Liver (tissue), 9 donors: ENCODE data around the gene ESRRB. TPM values are rescaled to one million over a fixed set of nuclear protein-coding genes. Genes with fewer than 3 reads are reported as not detected.

Source experiments
- DNase-seq: peaks from one replicate; pipeline ENCODE4 v3.0.0-alpha.2; 2017; ENCODE audit warnings: low spot score
- H3K27ac ChIP-seq, 2 donors: one replicate each; pipeline ENCODE4 v1.7.0; 2013; ENCODE audit warnings: inconsistent platforms in 2 of 2, low read length in 2 of 2, control low read depth in 1 of 2, low read depth in 1 of 2, mild to moderate bottlenecking in 1 of 2
- H3K27me3 ChIP-seq, 4 donors: one replicate each; pipeline versions ENCODE4 v1.6.1 to v1.7.0; 2013; ENCODE audit warnings: low read length in 3 of 4, inconsistent platforms in 1 of 4, mild to moderate bottlenecking in 1 of 4, moderate library complexity in 1 of 4; ENCODE audit not compliant: control insufficient read depth in 4 of 4, insufficient read depth in 4 of 4
- H3K36me3 ChIP-seq, 4 donors: one replicate each; pipeline versions ENCODE4 v1.6.1 to v1.7.0; 2013; ENCODE audit warnings: low read length in 3 of 4, mild to moderate bottlenecking in 3 of 4, low read depth in 1 of 4, moderate library complexity in 1 of 4; ENCODE audit not compliant: control insufficient read depth in 4 of 4, insufficient read depth in 3 of 4
- H3K4me1 ChIP-seq, 4 donors: one replicate each; pipeline versions ENCODE4 v1.6.1 to v1.7.0; 2013; ENCODE audit warnings: low read length in 3 of 4, mild to moderate bottlenecking in 3 of 4, moderate library complexity in 1 of 4; ENCODE audit not compliant: control insufficient read depth in 4 of 4, insufficient read depth in 4 of 4
- H3K4me3 ChIP-seq, 3 donors: one replicate each; pipeline versions ENCODE4 v1.6.1 to v1.7.0; 2013; ENCODE audit warnings: low read length in 3 of 3, control low read depth in 1 of 3, low read depth in 1 of 3, mild to moderate bottlenecking in 1 of 3
- H3K9ac ChIP-seq, 2 donors: one replicate each; pipeline ENCODE4 v1.7.0; 2013; ENCODE audit warnings: low read length in 2 of 2, mild to moderate bottlenecking in 2 of 2, moderate library complexity in 2 of 2, control low read depth in 1 of 2, low read depth in 1 of 2
- H3K9me3 ChIP-seq, 4 donors: one replicate each; pipeline versions ENCODE4 v1.6.1 to v1.7.0; 2013; ENCODE audit warnings: low read length in 3 of 4; ENCODE audit not compliant: control insufficient read depth in 4 of 4
- ATF3 ChIP-seq: IDR thresholded peaks from 2 replicates; pipeline ENCODE4 v1.6.1; 2016; ENCODE audit warnings: antibody characterized with exemption
- EGR1 ChIP-seq, 2 donors: IDR thresholded peaks; 2 replicates each; pipeline ENCODE4 v1.6.1; 2016 to 2018; ENCODE audit warnings: antibody characterized with exemption in 2 of 2, low read depth in 2 of 2
- FOXA1 ChIP-seq: IDR thresholded peaks from 2 replicates; pipeline ENCODE4 v1.6.1; 2016; ENCODE audit warnings: antibody characterized with exemption
- FOXA2 ChIP-seq: IDR thresholded peaks from 2 replicates; pipeline ENCODE4 v1.6.1; 2016; ENCODE audit warnings: antibody characterized with exemption
- GABPA ChIP-seq, 2 donors: IDR thresholded peaks in 1 of 2; conservative IDR thresholded peaks in 1 of 2; 2 replicates each; pipeline ENCODE4 v1.6.1; 2016; ENCODE audit warnings: antibody characterized with exemption in 2 of 2, mild to moderate bottlenecking in 1 of 2, moderate library complexity in 1 of 2
- HNF4A ChIP-seq, 2 donors: conservative IDR thresholded peaks; 2 replicates each; pipeline ENCODE4 v1.6.1; 2016; ENCODE audit warnings: antibody characterized with exemption in 2 of 2, mild to moderate bottlenecking in 2 of 2
- HNF4G ChIP-seq: IDR thresholded peaks from 2 replicates; pipeline ENCODE4 v1.6.1; 2016; ENCODE audit warnings: antibody characterized with exemption
- NR2F2 ChIP-seq: IDR thresholded peaks from 2 replicates; pipeline ENCODE4 v1.6.1; 2016; ENCODE audit warnings: antibody characterized with exemption
- RAD21 ChIP-seq, 2 donors: IDR thresholded peaks; 2 replicates each; pipeline ENCODE4 v1.6.1; 2016; ENCODE audit warnings: antibody characterized with exemption in 2 of 2, mild to moderate bottlenecking in 2 of 2
- REST ChIP-seq: IDR thresholded peaks from 2 replicates; pipeline ENCODE4 v1.6.1; 2016; ENCODE audit warnings: antibody characterized with exemption, mild to moderate bottlenecking
- SP1 ChIP-seq: IDR thresholded peaks from 2 replicates; pipeline ENCODE4 v1.6.1; 2018; ENCODE audit warnings: antibody characterized with exemption, mild to moderate bottlenecking
- TAF1 ChIP-seq: conservative IDR thresholded peaks from 2 replicates; pipeline ENCODE4 v1.6.1; 2016; ENCODE audit warnings: antibody characterized with exemption, mild to moderate bottlenecking
- WGBS: extraction: QIAGEN DNeasy Blood & Tissue Kit; methylation state at CpG from one replicate; pipeline ENCODE4 v1.1.7; 2013; 5-methylcytosine and 5-hydroxymethylcytosine counted together
- polyA plus RNA-seq, 2 donors: library from polyadenylated mRNA; stranded (reverse) in 1 of 2; unstranded in 1 of 2; fragments of 200-250 nt in 1 of 2; fragments of >200 nt in 1 of 2; fragmentation: Nextera tagmentation in 1 of 2; extraction: Ambion mirVana in 1 of 2; gene quantifications; one replicate each; pipeline versions ENCODE4 v1.2.1 to v1.2.3, GENCODE V29; 2013 to 2015
- total RNA-seq, 2 donors: library from RNA; depleted of rRNA; stranded (reverse); fragments of >200 nt; gene quantifications; one replicate each; pipeline ENCODE4 v1.2.3, GENCODE V29; 2014
- TF ChIP-seq, protein P1 (sequence below): IDR thresholded peaks from 2 replicates; pipeline ENCODE4 v1.6.1; 2016; ENCODE audit warnings: antibody characterized with exemption
- TF ChIP-seq, protein P2 (sequence below): fragments of 150-350 bp; IDR thresholded peaks from 2 replicates; pipeline ENCODE4 v1.5.1; 2017; ENCODE audit warnings: improper control_type of control experiment, low read depth, low read length; ENCODE audit not compliant: missing input control
- TF ChIP-seq, protein P3 (sequence below): IDR thresholded peaks from 2 replicates; pipeline ENCODE4 v1.6.1; 2016; ENCODE audit warnings: antibody characterized with exemption
- donor health status: healthy.
- donor health status: healthy.
- donor health status: healthy.
- donor health status: healthy.
- donor health status: healthy.

Gene ESRRB
- total and polyA plus RNA-seq, 4 donors, result 0.08 to 0.21 (median 0.11) TPM

DNA sequence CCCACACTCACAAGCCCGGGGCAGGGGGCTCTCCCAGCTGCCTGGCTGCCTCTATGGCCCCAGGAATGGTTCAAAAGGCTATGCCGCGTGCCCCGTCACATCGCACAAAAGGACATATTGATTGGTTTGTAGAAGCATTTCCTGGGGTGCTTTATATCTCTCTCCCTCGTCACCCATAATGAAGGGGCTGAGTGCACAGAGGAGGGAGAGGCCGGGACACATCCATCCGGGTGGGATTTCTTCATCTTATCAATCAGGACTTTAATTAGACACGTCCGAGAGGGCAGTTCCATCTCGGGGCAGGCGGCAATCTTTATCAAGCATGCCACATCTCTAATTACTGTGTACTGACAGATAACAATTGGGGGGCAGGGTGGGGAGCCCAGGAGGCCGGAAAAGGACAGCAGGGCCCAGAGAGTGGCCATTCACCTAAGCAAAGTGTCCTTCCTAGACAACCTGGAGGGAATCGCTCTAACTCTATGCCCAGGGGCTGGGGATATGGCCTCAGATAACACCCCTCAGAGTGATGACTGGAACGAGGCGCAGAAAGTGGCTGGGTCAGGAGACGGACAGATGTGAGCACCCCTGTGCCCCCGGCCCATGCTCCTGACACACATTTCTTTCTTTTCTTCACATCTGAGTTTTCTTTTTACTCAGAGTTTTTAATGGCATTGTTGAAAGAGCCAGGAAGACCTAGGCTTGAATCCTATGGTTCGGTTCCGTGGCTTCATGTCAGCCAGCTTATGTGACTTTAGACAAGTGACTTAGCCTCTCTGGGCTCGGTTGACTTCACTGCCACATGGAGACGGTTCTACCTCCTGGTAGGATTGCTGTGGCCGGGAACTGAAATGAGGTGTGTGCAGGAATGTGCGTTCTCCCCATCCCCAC lies 36.0 kb upstream of the ESRRB start:
- Histone ChIP-seq H3K4me3 (no peak overlapping the region), H3K9ac (no peak overlapping the region), H3K36me3 (no peaks in the 10 kb centered on the region), H3K27ac (no peak overlapping the region), H3K9me3 (peaks cover 0 to 4% (median 2%) of the 10 kb centered on the region in 4 donors), H3K4me1 (no peaks in the 10 kb centered on the region), H3K27me3 (no peaks in the 10 kb centered on the region)
- WGBS, result 66% methylated on average over 24 of the region's 24 CpGs
- TF ChIP-seq FOXA2 (no peak), REST (no peak), SP1 (no peak), HNF4A (conservative IDR thresholded peaks at IDR 0.05) (no peak), GABPA (IDR thresholded peaks at IDR 0.05 in 1 of 2, conservative IDR thresholded peaks at IDR 0.05 in 1 of 2) (no peak), RAD21 (IDR thresholded peaks at IDR 0.05) (no peak), ATF3 (no peak), TAF1 (no peak), NR2F2 (no peak)
- TF ChIP-seq, protein P1, sequence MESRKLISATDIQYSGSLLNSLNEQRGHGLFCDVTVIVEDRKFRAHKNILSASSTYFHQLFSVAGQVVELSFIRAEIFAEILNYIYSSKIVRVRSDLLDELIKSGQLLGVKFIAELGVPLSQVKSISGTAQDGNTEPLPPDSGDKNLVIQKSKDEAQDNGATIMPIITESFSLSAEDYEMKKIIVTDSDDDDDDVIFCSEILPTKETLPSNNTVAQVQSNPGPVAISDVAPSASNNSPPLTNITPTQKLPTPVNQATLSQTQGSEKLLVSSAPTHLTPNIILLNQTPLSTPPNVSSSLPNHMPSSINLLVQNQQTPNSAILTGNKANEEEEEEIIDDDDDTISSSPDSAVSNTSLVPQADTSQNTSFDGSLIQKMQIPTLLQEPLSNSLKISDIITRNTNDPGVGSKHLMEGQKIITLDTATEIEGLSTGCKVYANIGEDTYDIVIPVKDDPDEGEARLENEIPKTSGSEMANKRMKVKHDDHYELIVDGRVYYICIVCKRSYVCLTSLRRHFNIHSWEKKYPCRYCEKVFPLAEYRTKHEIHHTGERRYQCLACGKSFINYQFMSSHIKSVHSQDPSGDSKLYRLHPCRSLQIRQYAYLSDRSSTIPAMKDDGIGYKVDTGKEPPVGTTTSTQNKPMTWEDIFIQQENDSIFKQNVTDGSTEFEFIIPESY, result no peak
- TF ChIP-seq, protein P2, sequence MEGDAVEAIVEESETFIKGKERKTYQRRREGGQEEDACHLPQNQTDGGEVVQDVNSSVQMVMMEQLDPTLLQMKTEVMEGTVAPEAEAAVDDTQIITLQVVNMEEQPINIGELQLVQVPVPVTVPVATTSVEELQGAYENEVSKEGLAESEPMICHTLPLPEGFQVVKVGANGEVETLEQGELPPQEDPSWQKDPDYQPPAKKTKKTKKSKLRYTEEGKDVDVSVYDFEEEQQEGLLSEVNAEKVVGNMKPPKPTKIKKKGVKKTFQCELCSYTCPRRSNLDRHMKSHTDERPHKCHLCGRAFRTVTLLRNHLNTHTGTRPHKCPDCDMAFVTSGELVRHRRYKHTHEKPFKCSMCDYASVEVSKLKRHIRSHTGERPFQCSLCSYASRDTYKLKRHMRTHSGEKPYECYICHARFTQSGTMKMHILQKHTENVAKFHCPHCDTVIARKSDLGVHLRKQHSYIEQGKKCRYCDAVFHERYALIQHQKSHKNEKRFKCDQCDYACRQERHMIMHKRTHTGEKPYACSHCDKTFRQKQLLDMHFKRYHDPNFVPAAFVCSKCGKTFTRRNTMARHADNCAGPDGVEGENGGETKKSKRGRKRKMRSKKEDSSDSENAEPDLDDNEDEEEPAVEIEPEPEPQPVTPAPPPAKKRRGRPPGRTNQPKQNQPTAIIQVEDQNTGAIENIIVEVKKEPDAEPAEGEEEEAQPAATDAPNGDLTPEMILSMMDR, result no peak
- TF ChIP-seq, protein P3, sequence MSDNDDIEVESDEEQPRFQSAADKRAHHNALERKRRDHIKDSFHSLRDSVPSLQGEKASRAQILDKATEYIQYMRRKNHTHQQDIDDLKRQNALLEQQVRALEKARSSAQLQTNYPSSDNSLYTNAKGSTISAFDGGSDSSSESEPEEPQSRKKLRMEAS, result no peak
- DNase-seq, result no peak

DNA sequence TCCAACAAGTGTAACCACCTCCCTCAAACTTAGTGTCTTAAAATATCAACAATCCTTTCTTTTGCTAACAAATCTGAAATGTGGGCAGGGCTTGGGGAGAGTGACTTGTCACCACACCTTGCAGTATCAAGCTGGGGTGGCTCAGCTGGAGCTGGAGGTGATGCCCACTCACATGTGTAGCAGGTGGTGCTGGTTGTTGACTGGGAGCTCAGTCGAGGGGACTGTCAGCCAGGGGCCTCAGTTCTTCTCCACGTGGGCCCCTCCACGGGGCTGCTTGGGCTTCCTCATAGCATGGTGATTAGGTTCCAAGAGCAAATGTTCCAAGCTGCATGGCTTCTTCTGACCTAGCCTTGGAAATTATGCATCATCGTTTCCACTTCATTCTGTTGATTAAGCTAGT lies 32.6 kb upstream of the ESRRB start:
- no peak overlapping the region for H3K27ac ChIP-seq
- no peak overlapping the region for H3K9ac ChIP-seq
- no peaks in the 10 kb centered on the region for H3K4me1 ChIP-seq
- 72% methylated on average over 4 of the region's 4 CpGs for WGBS
- no peaks in the 10 kb centered on the region for H3K36me3 ChIP-seq
- H3K4me3 ChIP-seq, result no peak overlapping the region
- no peaks in the 10 kb centered on the region for H3K27me3 ChIP-seq
- no peak for DNase-seq
- peaks cover 0 to 4% (median 2%) of the 10 kb centered on the region in 4 donors for H3K9me3 ChIP-seq
- TF ChIP-seq FOXA2, result no peak
- TF ChIP-seq SP1, result no peak
- TF ChIP-seq FOXA1, result no peak
- no peak for TF ChIP-seq HNF4G
- no peak for TF ChIP-seq RAD21 (IDR thresholded peaks at IDR 0.05)
- no peak for TF ChIP-seq REST
- TF ChIP-seq GABPA (IDR thresholded peaks at IDR 0.05 in 1 of 2, conservative IDR thresholded peaks at IDR 0.05 in 1 of 2), result no peak
- TF ChIP-seq NR2F2, result no peak
- TF ChIP-seq, protein P1, result no peak
- TF ChIP-seq EGR1 (IDR thresholded peaks at IDR 0.05; ENCODE audit: low read depth in 2 of 2), result no peak
